Neural progenitor cell (in vitro differentiated cells): Measurements from ENCODE around the gene ELAVL4. TPM values are rescaled to one million over a fixed set of nuclear protein-coding genes. Genes with fewer than 3 reads are reported as not detected.

ENCODE experiments used
- DNase-seq: peaks from one replicate; pipeline ENCODE4 v3.0.0-alpha.2; 2016; ENCODE audit warnings: low spot score
- H2AFZ ChIP-seq: fragments of 200-600 bp; sonication (generic); replicated peaks from 2 replicates; pipeline ENCODE4 v1.6.1; 2016; ENCODE audit warnings: antibody characterized with exemption
- H3F3A ChIP-seq: fragments of 200-600 bp; sonication (generic); 2 replicates; pipeline ENCODE4 v1.6.1; 2016; ENCODE audit warnings: antibody characterized with exemption, low read depth
- H3K27ac ChIP-seq: fragments of 200-600 bp; sonication (generic); 2 replicates; pipeline ENCODE4 v1.5.1; 2016; ENCODE audit warnings: mild to moderate bottlenecking
- H3K27me3 ChIP-seq: fragments of 200-600 bp; sonication (generic); 2 replicates; pipeline ENCODE4 v1.6.1; 2016; ENCODE audit warnings: mild to moderate bottlenecking, moderate library complexity
- H3K36me3 ChIP-seq: fragments of 200-600 bp; sonication (generic); 2 replicates; pipeline ENCODE4 v1.5.1; 2016
- H3K4me1 ChIP-seq: fragments of 200-600 bp; sonication (generic); 2 replicates; pipeline ENCODE4 v1.6.1; 2016; ENCODE audit warnings: mixed run types
- H3K4me2 ChIP-seq: fragments of 200-600 bp; sonication (generic); 2 replicates; pipeline ENCODE4 v1.6.1; 2016
- H3K4me3 ChIP-seq: fragments of 200-600 bp; sonication (generic); 2 replicates; pipeline ENCODE4 v1.5.1; 2016
- H3K79me2 ChIP-seq: fragments of 200-600 bp; sonication (generic); 2 replicates; pipeline ENCODE4 v1.6.1; 2016; ENCODE audit warnings: low read depth
- H3K9ac ChIP-seq: fragments of 200-600 bp; sonication (generic); 2 replicates; pipeline ENCODE4 v1.6.1; 2016
- H3K9me3 ChIP-seq: fragments of 200-600 bp; sonication (generic); 2 replicates; pipeline ENCODE4 v1.5.1; 2016; ENCODE audit warnings: low read depth
- H4K20me1 ChIP-seq: fragments of 200-600 bp; sonication (generic); 2 replicates; pipeline ENCODE4 v1.6.1; 2016; ENCODE audit warnings: low read depth
- H3K27ac Mint-ChIP-seq: 3 replicates; pipeline ENCODE4 v1.8.0; 2021; ENCODE audit warnings: mixed read lengths
- H3K27me3 Mint-ChIP-seq: 2 replicates; pipeline ENCODE4 v1.8.0; 2022; ENCODE audit warnings: low read depth, mild to moderate bottlenecking, inconsistent platforms, moderate library complexity, mixed read lengths; ENCODE audit not compliant: insufficient read depth
- H3K36me3 Mint-ChIP-seq: 3 replicates; pipeline ENCODE4 v1.8.0; 2021; ENCODE audit warnings: mixed read lengths
- H3K4me1 Mint-ChIP-seq: 3 replicates; pipeline ENCODE4 v1.8.0; 2021; ENCODE audit warnings: mixed read lengths
- H3K4me3 Mint-ChIP-seq: 3 replicates; pipeline ENCODE4 v1.8.0; 2021; ENCODE audit warnings: mild to moderate bottlenecking, moderate library complexity, mixed read lengths
- H3K9me3 Mint-ChIP-seq: 3 replicates; pipeline ENCODE4 v1.8.0; 2020; ENCODE audit warnings: mixed read lengths
- CTCF ChIP-seq: fragments of 200-600 bp; sonication (generic); IDR thresholded peaks from 2 replicates; pipeline ENCODE4 v1.5.1; 2017; ENCODE audit warnings: antibody characterized with exemption, mild to moderate bottlenecking
- EZH2 ChIP-seq: fragments of 200-600 bp; sonication (generic); IDR thresholded peaks from 2 replicates; pipeline ENCODE4 v1.6.1; 2017; ENCODE audit warnings: antibody characterized with exemption, mild to moderate bottlenecking, moderate library complexity
- EZH2phosphoT487 ChIP-seq: fragments of 200-600 bp; sonication (generic); IDR thresholded peaks from 2 replicates; pipeline ENCODE4 v1.6.1; 2017; ENCODE audit warnings: antibody characterized with exemption
- total RNA-seq: library from RNA; depleted of rRNA; stranded (reverse); fragments of >200 nt; gene quantifications from 2 replicates; pipeline ENCODE4 v1.2.3, GENCODE V29; 2015; ENCODE audit warnings: low replicate concordance

ELAVL4 gene
- total RNA-seq, 1 donor from 2014 or later: not detected

- Histone ChIP-seq H3K4me3 (no peak overlapping the region), H3K36me3 (no peaks in the 10 kb centered on the region), H3K27ac (no peak overlapping the region), H3K27me3 (no peaks in the 10 kb centered on the region), H4K20me1 (no peaks in the 10 kb centered on the region), H3K4me2 (no peak overlapping the region), H3K9me3 (peaks cover 22% of the 10 kb centered on the region), H3K4me1 (no peaks in the 10 kb centered on the region), H3K79me2 (no peaks in the 10 kb centered on the region), H2AFZ (no peak overlapping the region), H3F3A (no peaks in the 10 kb centered on the region), H3K9ac (no peak overlapping the region)
- no peaks in the 10 kb centered on the region for H3K36me3 Mint-ChIP-seq
- no peaks in the 10 kb centered on the region for H3K4me1 Mint-ChIP-seq
- TF ChIP-seq EZH2 (no peak), CTCF (no peak), EZH2phosphoT487 (no peak)
- H3K27ac Mint-ChIP-seq: no peak overlapping the region
- no peak overlapping the region for H3K4me3 Mint-ChIP-seq
- H3K9me3 Mint-ChIP-seq: no peaks in the 10 kb centered on the region
- DNase-seq: no peak
- peaks cover 2% of the 10 kb centered on the region for H3K27me3 Mint-ChIP-seq
Observed at GRCh38 chr1:50074931-50075330, 33.8 kb upstream of the ELAVL4 start.

GRCh38 chr1:50077273-50077672 lies 31.4 kb upstream of the ELAVL4 start:
- H3K27me3 Mint-ChIP-seq: peaks cover 2% of the 10 kb centered on the region
- no peak overlapping the region for H3K27ac ChIP-seq
- H3K36me3 ChIP-seq: no peaks in the 10 kb centered on the region
- no peaks in the 10 kb centered on the region for H3K9me3 Mint-ChIP-seq
- H3K36me3 Mint-ChIP-seq: no peaks in the 10 kb centered on the region
- no peak overlapping the region for H3K4me3 Mint-ChIP-seq
- no peak for TF ChIP-seq EZH2phosphoT487
- TF ChIP-seq EZH2: no peak
- H3K4me1 Mint-ChIP-seq: no peaks in the 10 kb centered on the region
- H3K4me2 ChIP-seq: no peak overlapping the region
- H3K79me2 ChIP-seq: no peaks in the 10 kb centered on the region
- H3K27me3 ChIP-seq: no peaks in the 10 kb centered on the region
- no peaks in the 10 kb centered on the region for H3F3A ChIP-seq
- H2AFZ ChIP-seq: no peak overlapping the region
- H3K9ac ChIP-seq: no peak overlapping the region
- no peaks in the 10 kb centered on the region for H3K4me1 ChIP-seq
- DNase-seq: no peak
- H3K4me3 ChIP-seq: no peak overlapping the region
- peaks cover 16% of the 10 kb centered on the region for H3K9me3 ChIP-seq
- no peaks in the 10 kb centered on the region for H4K20me1 ChIP-seq
- H3K27ac Mint-ChIP-seq: no peak overlapping the region

GRCh38 chr1:50080904-50081586 lies 27.7 kb upstream of the ELAVL4 start:
- no peak overlapping the region for H3K4me3 ChIP-seq
- Mint-ChIP-seq H3K27ac (no peak overlapping the region), H3K4me3 (no peak overlapping the region), H3K36me3 (no peaks in the 10 kb centered on the region), H3K4me1 (no peaks in the 10 kb centered on the region), H3K27me3 (peaks cover 2% of the 10 kb centered on the region), H3K9me3 (no peaks in the 10 kb centered on the region)
- peaks cover 4% of the 10 kb centered on the region for H3K9me3 ChIP-seq
- H3K9ac ChIP-seq: no peak overlapping the region
- H3K27me3 ChIP-seq: no peaks in the 10 kb centered on the region
- H3K4me1 ChIP-seq: no peaks in the 10 kb centered on the region
- no peak overlapping the region for H3K4me2 ChIP-seq
- TF ChIP-seq EZH2phosphoT487: no peak
- TF ChIP-seq EZH2: no peak
- no peak for TF ChIP-seq CTCF
- no peaks in the 10 kb centered on the region for H3K79me2 ChIP-seq
- H3K27ac ChIP-seq: no peak overlapping the region
- no peaks in the 10 kb centered on the region for H3K36me3 ChIP-seq
- H2AFZ ChIP-seq: no peak overlapping the region
- H3F3A ChIP-seq: no peaks in the 10 kb centered on the region
- DNase-seq: no peak
- no peaks in the 10 kb centered on the region for H4K20me1 ChIP-seq

GRCh38 chr1:50084389-50084788 lies 24.3 kb upstream of the ELAVL4 start:
- Histone ChIP-seq H4K20me1 (no peaks in the 10 kb centered on the region), H3K79me2 (no peaks in the 10 kb centered on the region), H2AFZ (no peak overlapping the region), H3K27ac (no peak overlapping the region), H3K27me3 (no peaks in the 10 kb centered on the region), H3K4me2 (no peak overlapping the region), H3K4me1 (no peaks in the 10 kb centered on the region), H3K9me3 (no peaks in the 10 kb centered on the region), H3F3A (no peaks in the 10 kb centered on the region), H3K9ac (no peak overlapping the region), H3K4me3 (no peak overlapping the region), H3K36me3 (no peaks in the 10 kb centered on the region)
- H3K4me3 Mint-ChIP-seq: no peak overlapping the region
- TF ChIP-seq CTCF (no peak), EZH2 (no peak), EZH2phosphoT487 (no peak)
- no peak overlapping the region for H3K27ac Mint-ChIP-seq
- H3K27me3 Mint-ChIP-seq: no peaks in the 10 kb centered on the region
- DNase-seq: no peak
- no peaks in the 10 kb centered on the region for H3K9me3 Mint-ChIP-seq
- H3K4me1 Mint-ChIP-seq: no peaks in the 10 kb centered on the region
- H3K36me3 Mint-ChIP-seq: no peaks in the 10 kb centered on the region
